K562 (cell line): ENCODE measurements around the gene UBXN2A. TPM values are rescaled to one million over a fixed set of nuclear protein-coding genes. Genes with fewer than 3 reads are reported as not detected.
A peak's percentile ranks its signal among the peaks of the same experiment; 100 is the strongest.

Experiments
- ATAC-seq: fragments of 200-7000 bp; cut with Tn5 transposase; 3 replicates; pipeline ENCODE4 v1.9.1; 2020; ENCODE audit warnings: moderate library complexity
- BruUV-seq: library from RNA; stranded (reverse); fragments of 400-500 nt; replicated peaks from 2 replicates; lab custom pipeline; 2021; lab: Mats Ljungman, UMichigan
- CTCF ChIA-PET: fragments of 300-600 bp; formaldehyde crosslinking; extraction: SDS; loops from one replicate; lab custom pipeline; 2021; ENCODE audit warnings: low intra/inter-chr PET ratio; lab: Yijun Ruan, JAX
- POLR2A ChIA-PET: fragments of 300-600, 350-650 bp; sonication (Branson Sonifier 250); formaldehyde crosslinking; extraction: SDS; loops from one replicate; lab custom pipeline; 2021; ENCODE audit warnings: antibody characterized with exemption, inconsistent platforms; lab: Yijun Ruan, JAX
- DNase-seq, 4 experiments: peaks; one replicate each; pipeline versions ENCODE4 v3.0.0 to v3.0.0-alpha.2; 2011 to 2018; ENCODE audit warnings: low spot score in 3 of 4, mixed read lengths in 3 of 4; ENCODE audit errors: extremely low read depth in 1 of 4
- FAIRE-seq: peaks from 2 replicates; lab custom pipeline; 2011; peaks lifted over from hg19 to GRCh38; lab: Jason Lieb, UNC
- H2AFZ ChIP-seq: 2 replicates; pipeline ENCODE4 v1.6.0; 2011; ENCODE audit warnings: low read depth, low read length, control low read depth, inconsistent platforms
- H3K27ac ChIP-seq: fragments of 200-600 bp; 3 replicates; pipeline ENCODE4 v1.8.0; 2011; ENCODE audit warnings: low read depth, mild to moderate bottlenecking, control low read depth, inconsistent platforms, low read length, moderate library complexity, mixed read lengths; ENCODE audit errors: extremely low read depth
- H3K27me3 ChIP-seq, 2 experiments: fragments of 300-600 bp in 1 of 2; 2 replicates in 1 of 2; 3 replicates in 1 of 2; pipeline versions ENCODE4 v1.6.0 to v1.8.0; 2011; ENCODE audit warnings: inconsistent platforms in 2 of 2, low read length in 2 of 2, mild to moderate bottlenecking in 1 of 2, mixed read lengths in 1 of 2, moderate library complexity in 1 of 2; ENCODE audit not compliant: control insufficient read depth in 2 of 2, insufficient read depth in 2 of 2
- H3K36me3 ChIP-seq: fragments of 300-600 bp; 3 replicates; pipeline ENCODE4 v1.8.0; 2011; ENCODE audit warnings: mild to moderate bottlenecking, low read length, inconsistent platforms; ENCODE audit not compliant: control insufficient read depth, insufficient read depth
- H3K4me1 ChIP-seq, 2 experiments: fragments of 200-600 bp in 1 of 2; replicated peaks in 1 of 2; 2 replicates in 1 of 2; 3 replicates in 1 of 2; pipeline versions ENCODE4 v1.5.1 to v1.8.0; 2011; ENCODE audit warnings: inconsistent platforms in 2 of 2, low read length in 2 of 2, mild to moderate bottlenecking in 1 of 2, mixed read lengths in 1 of 2, moderate library complexity in 1 of 2; ENCODE audit not compliant: control insufficient read depth in 2 of 2, insufficient read depth in 2 of 2
- H3K4me2 ChIP-seq: 2 replicates; pipeline ENCODE4 v1.6.1; 2011; ENCODE audit warnings: low read length, control low read depth, inconsistent platforms, mixed read lengths; ENCODE audit not compliant: insufficient read depth
- H3K4me3 ChIP-seq: fragments of 200-600 bp; sonication (generic), shearing (Covaris generic); 2 replicates; pipeline ENCODE4 v1.5.1; 2016; ENCODE audit warnings: control low read depth, inconsistent platforms
- H3K79me2 ChIP-seq: fragments of 200-600 bp; 3 replicates; pipeline ENCODE4 v1.8.0; 2011; ENCODE audit warnings: low read length, inconsistent platforms; ENCODE audit not compliant: control insufficient read depth, insufficient read depth
- H3K9ac ChIP-seq, 2 experiments: 2 replicates each; pipeline versions ENCODE4 v1.6.0 to v1.6.1; 2011; ENCODE audit warnings: low read depth in 2 of 2, low read length in 2 of 2, control low read depth in 1 of 2, inconsistent platforms in 1 of 2, mild to moderate bottlenecking in 1 of 2, mixed read lengths in 1 of 2; ENCODE audit not compliant: insufficient read depth in 1 of 2
- H3K9me1 ChIP-seq: one replicate; pipeline ENCODE4 v1.6.0; 2011; ENCODE audit warnings: inconsistent platforms, mild to moderate bottlenecking, low read length, moderate library complexity; ENCODE audit not compliant: control insufficient read depth, insufficient read depth
- H3K9me3 ChIP-seq: replicated peaks from 2 replicates; pipeline ENCODE4 v1.5.1; 2011; ENCODE audit warnings: low read depth, low read length, inconsistent platforms; ENCODE audit not compliant: control insufficient read depth, insufficient read depth
- H4K20me1 ChIP-seq: replicated peaks from 2 replicates; pipeline ENCODE4 v1.6.1; 2011; ENCODE audit warnings: low read length, inconsistent platforms, mixed read lengths; ENCODE audit not compliant: control insufficient read depth, insufficient read depth
- CREM ChIP-seq: IDR thresholded peaks from 2 replicates; pipeline ENCODE4 v1.6.1; 2014; ENCODE audit warnings: antibody characterized with exemption, low read depth
- FIP1L1 ChIP-seq: fragments of 200-400 bp; formaldehyde crosslinking; IDR thresholded peaks from 2 replicates; pipeline ENCODE4 v1.6.1; 2018; ENCODE audit warnings: mild to moderate bottlenecking, low read depth, low read length; ENCODE audit not compliant: poor library complexity, severe bottlenecking
- FOXK2 ChIP-seq, 2 experiments: fragments of 450-650 bp; IDR thresholded peaks in 1 of 2; conservative IDR thresholded peaks in 1 of 2; 2 replicates each; pipeline ENCODE4 v1.6.1; 2016; ENCODE audit warnings: low read depth in 2 of 2, mild to moderate bottlenecking in 1 of 2
- NR1H2 ChIP-seq: sonication (generic); formaldehyde crosslinking; IDR thresholded peaks from 2 replicates; pipeline ENCODE4 v1.4.0; 2020; ENCODE audit warnings: mild to moderate bottlenecking, missing genetic modification reagents
- PHF20 ChIP-seq: fragments of 450-650 bp; IDR thresholded peaks from 2 replicates; pipeline ENCODE4 v1.6.1; 2018; ENCODE audit not compliant: partially characterized antibody
- SAFB2 ChIP-seq: fragments of 200-400 bp; formaldehyde crosslinking; IDR thresholded peaks from 2 replicates; pipeline ENCODE4 v1.6.1; 2018; ENCODE audit warnings: borderline replicate concordance, low read length, low read depth, moderate library complexity; ENCODE audit not compliant: severe bottlenecking
- SMAD4 ChIP-seq: fragments of 250-450 bp; sonication (Bioruptor Pico); conservative IDR thresholded peaks from 2 replicates; pipeline ENCODE4 v1.8.0; 2021; ENCODE audit warnings: inconsistent platforms, mild to moderate bottlenecking, moderate library complexity
- SRSF3 ChIP-seq: fragments of 200-400 bp; formaldehyde crosslinking; IDR thresholded peaks from 2 replicates; pipeline ENCODE4 v1.6.1; 2016; ENCODE audit warnings: mild to moderate bottlenecking, low read length, moderate library complexity; ENCODE audit not compliant: insufficient read depth
- ZNF140 ChIP-seq: fragments of 250-450 bp; sonication (Bioruptor Pico); IDR thresholded peaks from 2 replicates; pipeline ENCODE4 v1.8.0; 2021; ENCODE audit warnings: moderate library complexity, mild to moderate bottlenecking, inconsistent platforms
- ZNF699 ChIP-seq: fragments of 250-450 bp; sonication (Bioruptor Pico); IDR thresholded peaks from 2 replicates; pipeline ENCODE4 v1.8.0; 2021; ENCODE audit warnings: mild to moderate bottlenecking, moderate library complexity; ENCODE audit not compliant: insufficient replicate concordance
- in situ Hi-C: fragments of 300-500 bp; cut with MboI; formaldehyde crosslinking; loops from 4 replicates; pipeline ENCODE4 v1.15.0; 2018; ENCODE audit warnings: inconsistent platforms, mixed read lengths
- intact Hi-C: fragments of 100-400 bp; cut with micrococcal nuclease; formaldehyde crosslinking; loops from 2 replicates; pipeline ENCODE4 v1.14.2; 2022
- polyA plus RNA-seq, 8 experiments: library from polyadenylated mRNA; depleted of rRNA in 4 of 8; stranded (reverse) in 5 of 8; unstranded in 3 of 8; fragments of >200 nt; fragmentation: Nextera tagmentation in 2 of 8; fragmentation: Illumina TruSeq in 1 of 8; extraction: Ambion mirVana in 2 of 8; extraction: Trizol in 1 of 8; gene quantifications; 2 replicates each; pipeline versions ENCODE4 v1.2.1 to v1.2.3, GENCODE V29; 2011 to 2014; ENCODE audit warnings: inconsistent platforms in 1 of 8, missing spikeins in 1 of 8
- total RNA-seq, 7 experiments: library from RNA; depleted of rRNA in 6 of 7; stranded (reverse); fragments of >200 nt in 6 of 7; fragmentation: Illumina TruSeq in 2 of 7; extraction: Trizol in 2 of 7; gene quantifications; 2 replicates each; pipeline versions ENCODE4 v1.2.1 to v1.2.3, GENCODE V29; 2011 to 2021; ENCODE audit warnings: low replicate concordance in 1 of 7
- TF ChIP-seq, protein P1 (sequence below): fragments of 250-450 bp; sonication (Bioruptor Pico); IDR thresholded peaks from 2 replicates; pipeline ENCODE4 v1.5.0; 2020; ENCODE audit warnings: mild to moderate bottlenecking, borderline replicate concordance
- TF ChIP-seq, protein P2 (sequence below), 3 experiments: fragments of 200-800 bp in 1 of 3; fragments of 250-450 bp in 1 of 3; fragments of 450-650 bp in 1 of 3; sonication (Bioruptor Pico) in 1 of 3; sonication (Bioruptor generic) in 1 of 3; formaldehyde crosslinking in 1 of 3; IDR thresholded peaks; 2 replicates each; pipeline versions ENCODE4 v1.6.1 to v1.8.0; 2016 to 2022; ENCODE audit warnings: mild to moderate bottlenecking in 2 of 3, missing genetic modification characterization in 2 of 3, missing compliant biosample characterization in 1 of 3, moderate library complexity in 1 of 3
- TF ChIP-seq, protein P3 (sequence below): fragments of 250-450 bp; sonication (Bioruptor Pico); IDR thresholded peaks from 2 replicates; pipeline ENCODE4 v1.4.0; 2020; ENCODE audit warnings: mild to moderate bottlenecking, moderate library complexity, borderline replicate concordance

Gene UBXN2A
- total and polyA plus RNA-seq, 9 of the 15 experiments (the other 6 are each of a cell fraction or from before 2014, with no cell fraction given): 3.4 to 25.6 (median 16.0) TPM

DNA sequence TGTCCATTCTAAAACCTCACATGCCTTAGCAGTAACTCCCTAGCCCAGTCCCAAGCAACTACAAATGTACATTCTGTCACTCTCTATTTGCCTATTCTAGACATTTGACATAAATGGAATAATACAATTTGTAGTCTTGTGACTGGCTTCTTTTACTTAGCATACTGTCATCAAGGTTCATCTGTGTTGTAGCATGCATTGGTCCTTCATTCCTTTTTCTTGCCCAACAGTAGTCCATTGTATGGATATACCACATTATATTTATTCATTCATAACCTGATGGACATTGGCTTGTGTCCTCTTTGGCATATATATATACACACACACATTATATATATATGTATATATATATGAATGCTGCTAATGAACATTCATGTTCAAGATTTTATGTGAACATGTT lies 67.4 kb downstream of the UBXN2A start:
- BruUV-seq: no TSS peak
- H3K4me1 ChIP-seq: peaks cover 25 to 37% of the 10 kb centered on the region in 2 experiments
- peak overlapping the region; percentile 60 for H2AFZ ChIP-seq
- intact Hi-C loops (no loop called here), in situ Hi-C loops (no loop called here)
- H3K79me2 ChIP-seq: peaks cover 33% of the 10 kb centered on the region
- peaks cover 6% of the 10 kb centered on the region; the same call in 1 of the 3 replicates for H3K36me3 ChIP-seq
- H3K9me3 ChIP-seq: no peaks in the 10 kb centered on the region
- H3K9me1 ChIP-seq: no peaks in the 10 kb centered on the region
- H4K20me1 ChIP-seq: no peaks in the 10 kb centered on the region
- no peak overlapping the region for H3K9ac ChIP-seq
- ATAC-seq (no peak), DNase-seq (no peak), FAIRE-seq (no peak)
- POLR2A ChIA-PET: interaction anchor here (0.6 to 1.2 kb wide), 4 partner anchors 26 to 342 kb away, joined by 3 read pairs; no protein-coding TSS in a partner anchor
- no peak overlapping the region for H3K27ac ChIP-seq
- H3K27me3 ChIP-seq: no peaks in the 10 kb centered on the region
- no peak overlapping the region for H3K4me2 ChIP-seq
- no peak overlapping the region for H3K4me3 ChIP-seq
- CTCF ChIA-PET: no interaction called here
- TF ChIP-seq FIP1L1 (no peak), SAFB2 (no peak), SMAD4 (CRISPR knock-in tag) (no peak), CREM (no peak), NR1H2 (CRISPR knock-in tag) (no peak), ZNF140 (no peak), FOXK2 (conservative IDR thresholded peaks at IDR 0.05 in 1 of 2, IDR thresholded peaks at IDR 0.05 in 1 of 2; ENCODE audit: low read depth in 2 of 2) (0 out of 4 replicates have a peak, but pooled peaks of 1 of the 2 experiments have one; percentile 9), ZNF699 (CRISPR knock-in tag) (no peak), PHF20 (no peak), SRSF3 (no peak)
- TF ChIP-seq, protein P1, sequence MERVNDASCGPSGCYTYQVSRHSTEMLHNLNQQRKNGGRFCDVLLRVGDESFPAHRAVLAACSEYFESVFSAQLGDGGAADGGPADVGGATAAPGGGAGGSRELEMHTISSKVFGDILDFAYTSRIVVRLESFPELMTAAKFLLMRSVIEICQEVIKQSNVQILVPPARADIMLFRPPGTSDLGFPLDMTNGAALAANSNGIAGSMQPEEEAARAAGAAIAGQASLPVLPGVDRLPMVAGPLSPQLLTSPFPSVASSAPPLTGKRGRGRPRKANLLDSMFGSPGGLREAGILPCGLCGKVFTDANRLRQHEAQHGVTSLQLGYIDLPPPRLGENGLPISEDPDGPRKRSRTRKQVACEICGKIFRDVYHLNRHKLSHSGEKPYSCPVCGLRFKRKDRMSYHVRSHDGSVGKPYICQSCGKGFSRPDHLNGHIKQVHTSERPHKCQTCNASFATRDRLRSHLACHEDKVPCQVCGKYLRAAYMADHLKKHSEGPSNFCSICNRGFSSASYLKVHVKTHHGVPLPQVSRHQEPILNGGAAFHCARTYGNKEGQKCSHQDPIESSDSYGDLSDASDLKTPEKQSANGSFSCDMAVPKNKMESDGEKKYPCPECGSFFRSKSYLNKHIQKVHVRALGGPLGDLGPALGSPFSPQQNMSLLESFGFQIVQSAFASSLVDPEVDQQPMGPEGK: no peak
- TF ChIP-seq, protein P2, sequence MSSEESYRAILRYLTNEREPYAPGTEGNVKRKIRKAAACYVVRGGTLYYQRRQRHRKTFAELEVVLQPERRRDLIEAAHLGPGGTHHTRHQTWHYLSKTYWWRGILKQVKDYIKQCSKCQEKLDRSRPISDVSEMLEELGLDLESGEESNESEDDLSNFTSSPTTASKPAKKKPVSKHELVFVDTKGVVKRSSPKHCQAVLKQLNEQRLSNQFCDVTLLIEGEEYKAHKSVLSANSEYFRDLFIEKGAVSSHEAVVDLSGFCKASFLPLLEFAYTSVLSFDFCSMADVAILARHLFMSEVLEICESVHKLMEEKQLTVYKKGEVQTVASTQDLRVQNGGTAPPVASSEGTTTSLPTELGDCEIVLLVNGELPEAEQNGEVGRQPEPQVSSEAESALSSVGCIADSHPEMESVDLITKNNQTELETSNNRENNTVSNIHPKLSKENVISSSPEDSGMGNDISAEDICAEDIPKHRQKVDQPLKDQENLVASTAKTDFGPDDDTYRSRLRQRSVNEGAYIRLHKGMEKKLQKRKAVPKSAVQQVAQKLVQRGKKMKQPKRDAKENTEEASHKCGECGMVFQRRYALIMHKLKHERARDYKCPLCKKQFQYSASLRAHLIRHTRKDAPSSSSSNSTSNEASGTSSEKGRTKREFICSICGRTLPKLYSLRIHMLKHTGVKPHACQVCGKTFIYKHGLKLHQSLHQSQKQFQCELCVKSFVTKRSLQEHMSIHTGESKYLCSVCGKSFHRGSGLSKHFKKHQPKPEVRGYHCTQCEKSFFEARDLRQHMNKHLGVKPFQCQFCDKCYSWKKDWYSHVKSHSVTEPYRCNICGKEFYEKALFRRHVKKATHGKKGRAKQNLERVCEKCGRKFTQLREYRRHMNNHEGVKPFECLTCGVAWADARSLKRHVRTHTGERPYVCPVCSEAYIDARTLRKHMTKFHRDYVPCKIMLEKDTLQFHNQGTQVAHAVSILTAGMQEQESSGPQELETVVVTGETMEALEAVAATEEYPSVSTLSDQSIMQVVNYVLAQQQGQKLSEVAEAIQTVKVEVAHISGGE (CRISPR knock-in tag; IDR thresholded peaks at IDR 0.05): 0 out of 6 replicates have a peak, but pooled peaks of 1 of the 3 experiments have one; percentile 5
- TF ChIP-seq, protein P3, sequence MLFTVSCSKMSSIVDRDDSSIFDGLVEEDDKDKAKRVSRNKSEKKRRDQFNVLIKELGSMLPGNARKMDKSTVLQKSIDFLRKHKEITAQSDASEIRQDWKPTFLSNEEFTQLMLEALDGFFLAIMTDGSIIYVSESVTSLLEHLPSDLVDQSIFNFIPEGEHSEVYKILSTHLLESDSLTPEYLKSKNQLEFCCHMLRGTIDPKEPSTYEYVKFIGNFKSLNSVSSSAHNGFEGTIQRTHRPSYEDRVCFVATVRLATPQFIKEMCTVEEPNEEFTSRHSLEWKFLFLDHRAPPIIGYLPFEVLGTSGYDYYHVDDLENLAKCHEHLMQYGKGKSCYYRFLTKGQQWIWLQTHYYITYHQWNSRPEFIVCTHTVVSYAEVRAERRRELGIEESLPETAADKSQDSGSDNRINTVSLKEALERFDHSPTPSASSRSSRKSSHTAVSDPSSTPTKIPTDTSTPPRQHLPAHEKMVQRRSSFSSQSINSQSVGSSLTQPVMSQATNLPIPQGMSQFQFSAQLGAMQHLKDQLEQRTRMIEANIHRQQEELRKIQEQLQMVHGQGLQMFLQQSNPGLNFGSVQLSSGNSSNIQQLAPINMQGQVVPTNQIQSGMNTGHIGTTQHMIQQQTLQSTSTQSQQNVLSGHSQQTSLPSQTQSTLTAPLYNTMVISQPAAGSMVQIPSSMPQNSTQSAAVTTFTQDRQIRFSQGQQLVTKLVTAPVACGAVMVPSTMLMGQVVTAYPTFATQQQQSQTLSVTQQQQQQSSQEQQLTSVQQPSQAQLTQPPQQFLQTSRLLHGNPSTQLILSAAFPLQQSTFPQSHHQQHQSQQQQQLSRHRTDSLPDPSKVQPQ: no peak
